Endodermal cell (in vitro differentiated cells): ENCODE results near the gene MAPK1. TPM values are rescaled to one million over a fixed set of nuclear protein-coding genes. Genes with fewer than 3 reads are reported as not detected.

Experiments used
- DNase-seq: peaks from one replicate; pipeline ENCODE4 v3.0.0-alpha.2; 2017
- H3K27ac ChIP-seq: 2 replicates; pipeline ENCODE4 v1.5.1; 2013; ENCODE audit warnings: mild to moderate bottlenecking, low read depth, low read length, moderate library complexity
- H3K27me3 ChIP-seq: 2 replicates; pipeline ENCODE4 v1.6.1; 2013; ENCODE audit warnings: mild to moderate bottlenecking, low read length, moderate library complexity; ENCODE audit not compliant: insufficient read depth, control insufficient read depth, poor library complexity, severe bottlenecking
- H3K36me3 ChIP-seq: 2 replicates; pipeline ENCODE4 v1.7.0; 2013; ENCODE audit warnings: mild to moderate bottlenecking, low read length, moderate library complexity; ENCODE audit not compliant: control insufficient read depth, insufficient read depth
- H3K4me1 ChIP-seq: one replicate; pipeline ENCODE4 v1.7.0; 2013; ENCODE audit warnings: low read length; ENCODE audit not compliant: control insufficient read depth, insufficient read depth
- H3K4me3 ChIP-seq: 2 replicates; pipeline ENCODE4 v1.5.1; 2013; ENCODE audit warnings: mild to moderate bottlenecking, low read length, moderate library complexity
- H3K9ac ChIP-seq: 2 replicates; pipeline ENCODE4 v1.6.1; 2013; ENCODE audit warnings: mild to moderate bottlenecking, low read length, moderate library complexity; ENCODE audit not compliant: poor library complexity, severe bottlenecking; ENCODE audit errors: extremely low read depth
- H3K9me3 ChIP-seq: 2 replicates; pipeline ENCODE4 v1.6.1; 2013; ENCODE audit warnings: mild to moderate bottlenecking, low read length, moderate library complexity; ENCODE audit not compliant: control insufficient read depth
- H3K27ac Mint-ChIP-seq: 2 replicates; pipeline ENCODE4 v1.8.0; 2020; ENCODE audit warnings: mixed read lengths
- H3K27me3 Mint-ChIP-seq: 2 replicates; pipeline ENCODE4 v1.8.0; 2021; ENCODE audit warnings: mild to moderate bottlenecking, mixed read lengths; ENCODE audit not compliant: insufficient read depth
- H3K36me3 Mint-ChIP-seq: 2 replicates; pipeline ENCODE4 v1.8.0; 2020; ENCODE audit warnings: low read depth, mixed read lengths
- H3K4me1 Mint-ChIP-seq: 2 replicates; pipeline ENCODE4 v1.8.0; 2020; ENCODE audit warnings: mixed read lengths
- H3K4me3 Mint-ChIP-seq: 2 replicates; pipeline ENCODE4 v1.8.0; 2020; ENCODE audit warnings: mild to moderate bottlenecking, moderate library complexity, mixed read lengths
- H3K9me3 Mint-ChIP-seq: 2 replicates; pipeline ENCODE4 v1.8.0; 2020; ENCODE audit warnings: mild to moderate bottlenecking, mixed read lengths
- WGBS, 2 experiments: methylation state at CpG; one replicate each; pipeline versions ENCODE4 v1.1.5 to v1.1.7; 2013; ENCODE audit warnings: missing lambda C conversion rate in 2 of 2, mixed read lengths in 1 of 2; ENCODE audit not compliant: insufficient coverage in 1 of 2, insufficient read length in 1 of 2; 5-methylcytosine and 5-hydroxymethylcytosine counted together
- total RNA-seq, 2 donors: library from RNA; stranded (reverse); fragmentation: NEBNext Ultra II Directional in 1 of 2; extraction: Animal tissue kit (Norgen Biotek cat#: 25700) in 1 of 2; gene quantifications; 2 replicates in 1 of 2; 3 replicates in 1 of 2; pipeline ENCODE4 v1.2.1, GENCODE V29; 2021
- TF ChIP-seq, protein P1 (sequence below): fragments of 200-600 bp; sonication (generic); conservative IDR thresholded peaks from 2 replicates; pipeline ENCODE4 v1.5.0; 2021; ENCODE audit warnings: antibody characterized with exemption, mild to moderate bottlenecking

MAPK1 gene
- total RNA-seq, 2 donors from 2014 or later: 76.8 to 78.6 TPM

DNA sequence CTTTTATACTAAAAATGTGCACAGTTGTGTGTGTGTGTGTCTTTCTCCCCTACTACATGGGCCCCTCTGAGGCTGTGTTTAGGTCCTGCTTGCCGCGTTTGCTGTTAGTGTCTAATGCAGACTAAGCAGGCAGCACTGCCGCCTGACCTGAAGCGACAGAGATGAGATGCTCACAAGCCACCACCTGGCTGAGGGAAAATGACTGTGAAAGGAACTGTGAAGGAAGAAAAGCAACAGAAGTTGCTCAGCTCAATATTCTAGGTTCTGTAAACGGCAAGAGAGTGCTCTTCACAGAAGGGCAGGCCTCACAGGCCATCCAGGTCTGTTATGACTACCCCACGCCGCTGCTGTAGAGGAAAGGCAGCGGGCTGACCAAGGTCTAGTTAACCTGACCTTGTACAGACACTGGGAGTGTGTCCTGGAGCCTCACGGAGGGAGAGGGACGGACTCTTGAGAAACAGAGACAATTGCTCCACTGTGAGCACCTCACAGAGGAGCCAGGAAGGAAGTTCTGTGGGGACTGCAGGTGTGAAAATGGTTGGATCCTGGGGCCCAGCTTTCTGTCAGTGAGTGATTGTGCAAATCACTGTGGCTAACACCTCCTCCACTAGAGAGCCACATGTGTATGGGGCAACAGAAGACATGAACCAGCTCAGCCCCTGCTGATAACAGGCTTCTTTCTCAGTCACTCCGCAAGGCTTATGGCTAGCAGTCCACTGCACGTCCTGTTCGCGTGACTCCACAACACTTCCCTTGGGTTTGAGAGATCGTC lies 100.6 kb downstream of the MAPK1 start:
- H3K36me3 Mint-ChIP-seq: peaks cover 83% of the 10 kb centered on the region
- no peak overlapping the region for H3K4me3 ChIP-seq
- no peaks in the 10 kb centered on the region for H3K9me3 Mint-ChIP-seq
- no peak for DNase-seq
- TF ChIP-seq, protein P1, sequence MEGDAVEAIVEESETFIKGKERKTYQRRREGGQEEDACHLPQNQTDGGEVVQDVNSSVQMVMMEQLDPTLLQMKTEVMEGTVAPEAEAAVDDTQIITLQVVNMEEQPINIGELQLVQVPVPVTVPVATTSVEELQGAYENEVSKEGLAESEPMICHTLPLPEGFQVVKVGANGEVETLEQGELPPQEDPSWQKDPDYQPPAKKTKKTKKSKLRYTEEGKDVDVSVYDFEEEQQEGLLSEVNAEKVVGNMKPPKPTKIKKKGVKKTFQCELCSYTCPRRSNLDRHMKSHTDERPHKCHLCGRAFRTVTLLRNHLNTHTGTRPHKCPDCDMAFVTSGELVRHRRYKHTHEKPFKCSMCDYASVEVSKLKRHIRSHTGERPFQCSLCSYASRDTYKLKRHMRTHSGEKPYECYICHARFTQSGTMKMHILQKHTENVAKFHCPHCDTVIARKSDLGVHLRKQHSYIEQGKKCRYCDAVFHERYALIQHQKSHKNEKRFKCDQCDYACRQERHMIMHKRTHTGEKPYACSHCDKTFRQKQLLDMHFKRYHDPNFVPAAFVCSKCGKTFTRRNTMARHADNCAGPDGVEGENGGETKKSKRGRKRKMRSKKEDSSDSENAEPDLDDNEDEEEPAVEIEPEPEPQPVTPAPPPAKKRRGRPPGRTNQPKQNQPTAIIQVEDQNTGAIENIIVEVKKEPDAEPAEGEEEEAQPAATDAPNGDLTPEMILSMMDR: no peak
- H3K4me1 Mint-ChIP-seq: no peaks in the 10 kb centered on the region
- no peaks in the 10 kb centered on the region for H3K9me3 ChIP-seq
- H3K27me3 ChIP-seq: no peaks in the 10 kb centered on the region
- H3K27me3 Mint-ChIP-seq: no peaks in the 10 kb centered on the region
- no peaks in the 10 kb centered on the region for H3K4me1 ChIP-seq
- no peak overlapping the region for H3K4me3 Mint-ChIP-seq
- WGBS, 2 experiments: 94 to 97% methylated on average over 15 of the region's 15 CpGs
- H3K27ac ChIP-seq: no peak overlapping the region
- peaks cover 96% of the 10 kb centered on the region for H3K36me3 ChIP-seq
- H3K27ac Mint-ChIP-seq: no peak overlapping the region
- no peak overlapping the region for H3K9ac ChIP-seq

DNA sequence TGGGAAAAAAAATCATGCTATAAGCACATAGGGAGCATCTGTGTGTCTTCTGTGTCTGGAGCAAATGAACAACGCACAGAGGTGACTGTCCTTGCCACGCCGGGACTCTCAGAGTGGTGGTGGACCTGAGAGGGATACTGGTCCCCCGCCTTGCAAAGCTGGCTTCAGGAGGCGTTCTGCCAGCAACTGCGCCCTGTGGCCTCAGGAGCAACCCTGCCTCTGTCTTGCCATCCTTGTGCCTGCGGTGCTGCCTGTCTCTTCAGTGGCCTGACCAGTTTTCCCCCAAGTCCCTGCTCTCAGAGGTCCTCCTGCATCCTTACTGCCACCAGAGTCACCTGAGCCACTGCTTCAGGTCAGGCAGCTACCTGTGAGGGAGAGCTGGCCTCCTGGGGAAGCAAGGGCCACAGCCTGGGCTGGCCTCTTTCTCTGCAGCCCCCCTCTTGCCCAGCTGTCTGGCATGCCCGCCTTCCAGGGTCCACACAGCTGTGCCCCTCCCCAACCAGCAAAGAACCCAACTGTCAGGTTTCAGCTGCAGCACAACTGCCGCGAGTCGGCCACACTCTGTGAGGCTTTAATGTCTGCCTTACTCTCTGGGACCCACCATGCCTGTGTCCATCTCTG lies 101.4 kb downstream of the MAPK1 start:
- Histone ChIP-seq H3K4me3 (no peak overlapping the region), H3K27ac (no peak overlapping the region), H3K9ac (no peak overlapping the region), H3K36me3 (peaks cover 96% of the 10 kb centered on the region), H3K9me3 (no peaks in the 10 kb centered on the region), H3K27me3 (no peaks in the 10 kb centered on the region), H3K4me1 (no peaks in the 10 kb centered on the region)
- Mint-ChIP-seq H3K9me3 (no peaks in the 10 kb centered on the region), H3K27ac (no peak overlapping the region), H3K27me3 (no peaks in the 10 kb centered on the region), H3K36me3 (peaks cover 74% of the 10 kb centered on the region), H3K4me1 (no peaks in the 10 kb centered on the region), H3K4me3 (no peak overlapping the region)
- DNase-seq: no peak
- 96 to 100% methylated on average over 9 to 11 of the region's 11 CpGs for WGBS, 2 experiments
- TF ChIP-seq, protein P1: no peak

DNA sequence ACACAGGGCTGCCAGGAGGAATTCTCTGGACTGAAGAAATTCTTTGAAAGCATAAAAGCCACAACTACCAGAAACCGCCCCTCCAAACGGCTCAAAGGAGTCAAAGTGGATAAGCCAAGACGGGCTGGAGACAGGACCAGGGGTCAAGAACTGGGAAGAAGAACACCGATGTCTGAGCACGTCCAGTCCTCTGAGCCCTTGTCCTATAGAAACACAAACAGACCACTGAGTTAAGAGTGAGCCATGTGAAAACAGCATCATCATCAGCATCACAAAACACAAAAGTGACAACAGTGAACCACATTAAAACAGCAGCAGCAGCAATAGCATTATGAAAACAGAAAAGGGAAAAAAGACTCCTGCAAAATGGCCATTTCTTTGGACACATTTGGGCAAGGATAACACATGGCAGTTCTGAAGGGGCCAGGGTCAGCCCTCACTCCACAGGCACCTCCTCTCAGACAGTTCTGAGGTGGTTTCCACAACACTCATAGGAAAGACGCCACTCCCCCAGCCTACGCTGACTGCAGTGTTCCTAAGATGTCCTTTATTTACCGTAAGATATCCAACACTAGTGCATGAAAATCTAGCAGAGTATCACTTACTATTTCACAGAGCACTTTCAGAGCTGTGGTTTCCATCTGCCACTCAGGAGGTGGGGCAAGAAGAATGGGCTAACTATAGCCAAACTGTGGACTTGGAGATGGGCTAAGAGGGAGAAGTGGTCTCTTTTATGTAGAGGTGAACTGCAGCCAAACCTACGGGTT lies 103.2 kb downstream of the MAPK1 start:
- Histone ChIP-seq H3K4me1 (no peaks in the 10 kb centered on the region), H3K27me3 (no peaks in the 10 kb centered on the region), H3K9me3 (no peaks in the 10 kb centered on the region), H3K36me3 (peaks cover 97% of the 10 kb centered on the region), H3K27ac (no peak overlapping the region), H3K4me3 (no peak overlapping the region), H3K9ac (no peak overlapping the region)
- TF ChIP-seq, protein P1: no peak
- DNase-seq: no peak
- Mint-ChIP-seq H3K27ac (no peak overlapping the region), H3K4me1 (no peaks in the 10 kb centered on the region), H3K4me3 (no peak overlapping the region), H3K36me3 (peaks cover 63% of the 10 kb centered on the region), H3K9me3 (no peaks in the 10 kb centered on the region), H3K27me3 (no peaks in the 10 kb centered on the region)
- 95 to 97% methylated on average over 5 to 9 of the region's 9 CpGs for whole genome bisulfite sequencing, 2 experiments
